Vagina (tissue), 2 donors: ENCODE results near the gene BBS7. TPM values are rescaled to one million over a fixed set of nuclear protein-coding genes. Genes with fewer than 3 reads are reported as not detected.

Experiments used
- DNase-seq, 2 donors: peaks; one replicate each; pipeline ENCODE4 v3.0.0-alpha.2; 2017; ENCODE audit errors: extremely low spot score in 2 of 2
- H3K27ac ChIP-seq: fragments of 200-600 bp; sonication (generic); one replicate; pipeline ENCODE4 v1.5.1; 2019
- H3K27me3 ChIP-seq: fragments of 200-600 bp; sonication (generic); one replicate; pipeline ENCODE4 v1.5.1; 2019
- H3K36me3 ChIP-seq, 2 donors: fragments of 200-600 bp; sonication (generic); one replicate each; pipeline ENCODE4 v1.5.1; 2017 to 2019
- H3K4me1 ChIP-seq: fragments of 200-600 bp; sonication (generic); one replicate; pipeline ENCODE4 v1.5.1; 2019
- H3K4me3 ChIP-seq, 2 donors: fragments of 200-600 bp; sonication (generic); 1 replicate in 1 of 2; 2 replicates in 1 of 2; pipeline ENCODE4 v1.5.1; 2016 to 2019
- H3K9me3 ChIP-seq: fragments of 200-600 bp; sonication (generic); one replicate; pipeline ENCODE4 v1.5.1; 2019
- POLR2A ChIP-seq, 2 donors: fragments of 450-650 bp; IDR thresholded peaks; one replicate each; pipeline ENCODE4 v1.6.1; 2017; ENCODE audit warnings: antibody characterized with exemption in 2 of 2, mild to moderate bottlenecking in 2 of 2, moderate library complexity in 2 of 2
- POLR2AphosphoS5 ChIP-seq, 2 donors: sonication (generic); formaldehyde crosslinking; IDR thresholded peaks; one replicate each; pipeline ENCODE4 v1.9.0; 2017; ENCODE audit warnings: antibody characterized with exemption in 2 of 2, mild to moderate bottlenecking in 2 of 2, low read depth in 1 of 2; ENCODE audit not compliant: insufficient read depth in 1 of 2
- intact Hi-C: fragments of 100-400 bp; cut with DNase I; formaldehyde crosslinking; loops from one replicate; pipeline ENCODE4 v1.15.1; 2023
- total RNA-seq: library from RNA; depleted of rRNA; stranded (reverse); fragments of >200 nt; gene quantifications from one replicate; pipeline ENCODE4 v1.2.3, GENCODE V29; 2016
- TF ChIP-seq, protein P1 (sequence below), 3 experiments: fragments of 450-650 bp in 2 of 3; fragments of 200-600 bp in 1 of 3; sonication (generic) in 1 of 3; IDR thresholded peaks; one replicate each; pipeline ENCODE4 v1.5.1; 2017 to 2019; ENCODE audit warnings: antibody characterized with exemption in 3 of 3, mild to moderate bottlenecking in 2 of 3, moderate library complexity in 2 of 3

Gene BBS7
- total RNA-seq, 1 donor from 2014 or later, result 19.2 TPM

DNA sequence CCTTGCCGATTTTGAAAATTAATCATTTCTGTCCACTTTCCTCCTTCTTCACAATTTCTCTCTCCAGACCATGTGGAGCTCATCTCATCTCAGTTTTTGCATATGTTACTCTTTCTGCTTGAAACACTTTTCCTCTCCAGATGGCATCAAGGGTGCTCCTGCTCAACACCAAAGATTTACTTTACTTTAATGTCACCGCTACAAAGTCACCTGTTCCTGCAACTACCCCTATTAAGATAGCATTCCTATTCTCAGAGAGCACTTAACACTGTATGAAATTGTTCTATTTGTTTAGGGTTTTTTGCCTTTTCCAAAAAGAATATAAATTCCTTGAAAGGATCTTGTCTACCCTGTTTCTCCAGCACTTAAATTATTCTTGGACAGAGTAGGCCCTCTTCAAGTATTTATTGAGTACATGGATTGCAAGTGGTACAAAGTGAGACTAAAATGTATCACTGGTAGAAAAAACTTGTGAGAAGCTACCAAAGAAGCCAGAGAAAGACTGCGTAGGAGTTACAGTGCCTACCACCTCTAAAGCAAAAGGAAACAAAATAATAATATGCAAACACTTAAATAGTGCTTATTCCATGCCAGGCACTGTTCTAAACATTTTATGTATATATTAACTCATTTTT is 70.3 kb downstream of the BBS7 start:
- TF ChIP-seq, protein P1, sequence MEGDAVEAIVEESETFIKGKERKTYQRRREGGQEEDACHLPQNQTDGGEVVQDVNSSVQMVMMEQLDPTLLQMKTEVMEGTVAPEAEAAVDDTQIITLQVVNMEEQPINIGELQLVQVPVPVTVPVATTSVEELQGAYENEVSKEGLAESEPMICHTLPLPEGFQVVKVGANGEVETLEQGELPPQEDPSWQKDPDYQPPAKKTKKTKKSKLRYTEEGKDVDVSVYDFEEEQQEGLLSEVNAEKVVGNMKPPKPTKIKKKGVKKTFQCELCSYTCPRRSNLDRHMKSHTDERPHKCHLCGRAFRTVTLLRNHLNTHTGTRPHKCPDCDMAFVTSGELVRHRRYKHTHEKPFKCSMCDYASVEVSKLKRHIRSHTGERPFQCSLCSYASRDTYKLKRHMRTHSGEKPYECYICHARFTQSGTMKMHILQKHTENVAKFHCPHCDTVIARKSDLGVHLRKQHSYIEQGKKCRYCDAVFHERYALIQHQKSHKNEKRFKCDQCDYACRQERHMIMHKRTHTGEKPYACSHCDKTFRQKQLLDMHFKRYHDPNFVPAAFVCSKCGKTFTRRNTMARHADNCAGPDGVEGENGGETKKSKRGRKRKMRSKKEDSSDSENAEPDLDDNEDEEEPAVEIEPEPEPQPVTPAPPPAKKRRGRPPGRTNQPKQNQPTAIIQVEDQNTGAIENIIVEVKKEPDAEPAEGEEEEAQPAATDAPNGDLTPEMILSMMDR (IDR thresholded peaks at IDR 0.05), result no peak
- TF ChIP-seq POLR2A (IDR thresholded peaks at IDR 0.05), result no peak
- TF ChIP-seq POLR2AphosphoS5 (IDR thresholded peaks at IDR 0.05; ENCODE audit: insufficient read depth in 1 of 2, low read depth in 1 of 2), result no peak
- Histone ChIP-seq H3K4me3 (no peak overlapping the region), H3K27ac (no peak overlapping the region), H3K9me3 (no peaks in the 10 kb centered on the region), H3K4me1 (peaks cover 12% of the 10 kb centered on the region), H3K27me3 (no peaks in the 10 kb centered on the region), H3K36me3 (peaks cover 0 to 14% of the 10 kb centered on the region in 2 donors)
- intact Hi-C loops, result loop anchor here (10.0 kb wide), 1 partner anchor 85 kb away; no protein-coding TSS in a partner anchor
- DNase-seq, result no peak

DNA sequence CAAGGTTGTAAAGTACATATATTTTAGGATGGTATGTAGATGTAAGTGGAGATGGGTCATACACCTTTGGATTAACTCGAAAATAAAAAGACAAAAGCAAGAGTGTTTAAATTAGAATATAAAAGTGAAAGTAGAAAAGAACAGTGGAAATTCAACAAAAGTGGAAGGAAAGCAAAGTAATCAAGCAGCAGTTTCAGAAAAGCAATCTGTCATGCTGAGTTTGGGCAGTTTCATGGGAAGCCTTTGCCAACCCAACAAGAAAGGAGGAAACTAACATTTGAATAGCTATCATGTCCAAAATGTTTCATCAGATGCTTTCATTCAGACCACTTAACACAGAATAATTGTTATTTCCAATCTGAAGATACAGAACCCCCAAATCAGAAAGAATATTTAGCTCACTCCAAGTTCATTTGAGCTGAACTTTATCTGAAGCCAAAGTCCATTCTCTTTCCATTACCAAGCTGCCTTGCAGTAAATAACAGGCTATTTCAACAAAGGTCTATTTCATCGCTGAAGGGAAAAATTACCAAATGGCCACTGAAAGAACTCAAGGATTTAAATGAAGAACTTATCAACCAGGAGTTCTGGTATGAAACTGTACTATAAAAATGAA is 71.0 kb downstream of the BBS7 start:
- Histone ChIP-seq H3K9me3 (no peaks in the 10 kb centered on the region), H3K27ac (no peak overlapping the region), H3K36me3 (peaks cover 0 to 7% of the 10 kb centered on the region in 2 donors), H3K4me3 (no peak overlapping the region), H3K27me3 (no peaks in the 10 kb centered on the region), H3K4me1 (peaks cover 12% of the 10 kb centered on the region)
- intact Hi-C loops, result no loop called here
- DNase-seq, result no peak
- no peak for TF ChIP-seq POLR2AphosphoS5 (IDR thresholded peaks at IDR 0.05; ENCODE audit: insufficient read depth in 1 of 2, low read depth in 1 of 2)
- TF ChIP-seq POLR2A (IDR thresholded peaks at IDR 0.05), result no peak
- TF ChIP-seq, protein P1 (IDR thresholded peaks at IDR 0.05), result no peak

DNA sequence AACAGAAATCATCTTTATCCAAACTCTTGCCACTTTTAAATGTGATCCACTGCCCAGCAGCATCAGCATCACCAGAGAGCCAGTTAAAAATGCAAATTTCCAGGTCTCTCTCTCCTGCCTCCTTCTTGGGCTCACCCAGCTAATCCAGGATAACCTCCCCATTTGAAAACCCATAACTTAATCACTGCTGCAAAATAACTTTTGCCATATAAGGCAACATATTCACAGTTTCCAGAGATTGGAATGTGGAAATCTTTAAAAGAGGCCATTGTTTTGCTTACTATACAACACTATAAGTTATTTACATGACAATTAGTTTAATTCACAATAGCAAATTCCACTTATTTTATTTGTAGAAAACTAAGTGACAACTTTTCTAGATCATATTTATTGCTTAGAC is 74.0 kb downstream of the BBS7 start:
- no peaks in the 10 kb centered on the region for H3K4me1 ChIP-seq
- intact Hi-C loops, result no loop called here
- H3K9me3 ChIP-seq, result no peaks in the 10 kb centered on the region
- no peak for DNase-seq
- no peaks in the 10 kb centered on the region for H3K36me3 ChIP-seq
- no peaks in the 10 kb centered on the region for H3K27me3 ChIP-seq
- TF ChIP-seq POLR2A (IDR thresholded peaks at IDR 0.05) (no peak), POLR2AphosphoS5 (IDR thresholded peaks at IDR 0.05; ENCODE audit: insufficient read depth in 1 of 2, low read depth in 1 of 2) (no peak)
- TF ChIP-seq, protein P1 (IDR thresholded peaks at IDR 0.05), result no peak
- no peak overlapping the region for H3K27ac ChIP-seq
- no peak overlapping the region for H3K4me3 ChIP-seq

DNA sequence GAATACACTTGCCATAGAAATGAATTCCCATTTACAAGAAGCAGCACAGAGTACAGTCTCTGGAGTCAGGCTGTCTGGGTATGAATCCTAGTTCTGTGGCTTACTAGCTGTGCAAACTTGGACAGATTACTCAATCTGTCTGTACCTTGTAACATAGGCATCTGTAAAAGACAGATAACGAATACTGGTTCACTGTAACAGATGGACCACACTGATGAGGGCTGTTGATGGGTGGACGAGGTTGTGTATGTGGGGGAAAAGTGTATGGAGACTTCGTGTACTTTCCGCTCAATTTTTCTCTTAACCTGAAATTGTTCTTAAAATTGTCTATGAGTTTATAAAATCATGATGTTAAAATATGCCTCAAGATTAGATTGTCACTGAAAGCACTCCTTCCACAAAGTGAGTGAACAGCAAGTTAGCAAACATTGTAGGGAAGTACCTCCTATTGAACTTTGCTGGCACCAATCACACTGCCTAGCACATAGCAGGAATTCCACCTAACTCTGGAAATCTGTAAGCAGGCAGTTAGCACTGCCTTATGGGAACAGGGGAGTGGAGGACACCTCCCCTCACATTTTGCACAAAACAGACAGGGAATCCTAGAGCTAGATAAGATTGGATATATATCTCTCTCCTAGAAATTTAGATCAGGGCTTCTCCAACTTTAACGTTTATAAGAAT is 75.6 kb downstream of the BBS7 start:
- TF ChIP-seq, protein P1 (IDR thresholded peaks at IDR 0.05), result no peak
- no peak for TF ChIP-seq POLR2A (IDR thresholded peaks at IDR 0.05)
- no peak for TF ChIP-seq POLR2AphosphoS5 (IDR thresholded peaks at IDR 0.05; ENCODE audit: insufficient read depth in 1 of 2, low read depth in 1 of 2)
- DNase-seq, result no peak
- no peak overlapping the region for H3K27ac ChIP-seq
- H3K27me3 ChIP-seq, result no peaks in the 10 kb centered on the region
- intact Hi-C loops, result no loop called here
- no peaks in the 10 kb centered on the region for H3K4me1 ChIP-seq
- H3K9me3 ChIP-seq, result no peaks in the 10 kb centered on the region
- no peak overlapping the region for H3K4me3 ChIP-seq
- no peaks in the 10 kb centered on the region for H3K36me3 ChIP-seq
